ENCODE measurements around the gene ARID3B.

GRCh38 chr15:74598126-74598842 is 57.3 kb downstream of the ARID3B start:
- TF ChIP-seq CTCF (conservative IDR thresholded peaks at IDR 0.05; ENCODE audit: low read depth, low read length), result no peak
- TF ChIP-seq EZH2 (IDR thresholded peaks at IDR 0.05; ENCODE audit: low read length, unreplicated experiment), result no peak
